Measurements from ENCODE around the gene CYP27A1. TPM values are rescaled to one million over a fixed set of nuclear protein-coding genes. Genes with fewer than 3 reads are reported as not detected.

Gene CYP27A1
- polyA plus RNA-seq, 4 donors = 46.7 to 125 (median 98.6) TPM

DNA sequence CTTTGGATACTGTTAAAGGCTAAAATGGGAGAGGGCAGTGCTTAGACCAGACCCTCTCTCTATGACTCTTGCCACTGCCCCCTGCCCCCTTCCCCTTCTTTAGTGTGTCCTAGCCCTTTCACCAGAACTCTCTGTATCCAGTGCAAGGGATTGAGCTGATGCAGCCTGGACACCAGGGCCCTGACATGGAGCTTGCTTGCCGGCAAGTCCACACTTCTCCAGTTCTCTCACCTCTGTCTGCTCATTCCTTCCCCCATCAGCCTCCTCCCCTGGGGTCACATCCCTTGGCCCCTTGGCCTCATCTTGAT is 76.1 kb downstream of the CYP27A1 start:
- no peak for DNase-seq
- Histone ChIP-seq H3K4me1 (ENCODE audit: control insufficient read depth in 3 of 3, insufficient read depth in 2 of 3, low read depth in 1 of 3, low read length in 2 of 3) (peaks cover 0 to 9% (median 3%) of the 10 kb centered on the region in 3 donors), H3K27me3 (ENCODE audit: control insufficient read depth in 3 of 3, insufficient read depth in 3 of 3, low read length in 3 of 3) (peaks cover 5 to 92% (median 48%) of the 10 kb centered on the region in 3 donors), H3K27ac (ENCODE audit: low read depth in 1 of 3, low read length in 2 of 3) (no peak overlapping the region), H3K4me3 (ENCODE audit: low read depth in 1 of 3, low read length in 3 of 3) (no peak overlapping the region), H3K9me3 (ENCODE audit: control insufficient read depth in 2 of 2, insufficient read depth in 1 of 2, low read depth in 1 of 2, low read length in 1 of 2) (no peaks in the 10 kb centered on the region), H3K36me3 (ENCODE audit: control insufficient read depth in 3 of 3, insufficient read depth in 2 of 3, low read depth in 1 of 3, low read length in 3 of 3) (no peaks in the 10 kb centered on the region)
- 0 to 11% (median 0%) methylated on average over 1 of the region's 1 CpG for WGBS, 3 donors
- FAIRE-seq = no peak

DNA sequence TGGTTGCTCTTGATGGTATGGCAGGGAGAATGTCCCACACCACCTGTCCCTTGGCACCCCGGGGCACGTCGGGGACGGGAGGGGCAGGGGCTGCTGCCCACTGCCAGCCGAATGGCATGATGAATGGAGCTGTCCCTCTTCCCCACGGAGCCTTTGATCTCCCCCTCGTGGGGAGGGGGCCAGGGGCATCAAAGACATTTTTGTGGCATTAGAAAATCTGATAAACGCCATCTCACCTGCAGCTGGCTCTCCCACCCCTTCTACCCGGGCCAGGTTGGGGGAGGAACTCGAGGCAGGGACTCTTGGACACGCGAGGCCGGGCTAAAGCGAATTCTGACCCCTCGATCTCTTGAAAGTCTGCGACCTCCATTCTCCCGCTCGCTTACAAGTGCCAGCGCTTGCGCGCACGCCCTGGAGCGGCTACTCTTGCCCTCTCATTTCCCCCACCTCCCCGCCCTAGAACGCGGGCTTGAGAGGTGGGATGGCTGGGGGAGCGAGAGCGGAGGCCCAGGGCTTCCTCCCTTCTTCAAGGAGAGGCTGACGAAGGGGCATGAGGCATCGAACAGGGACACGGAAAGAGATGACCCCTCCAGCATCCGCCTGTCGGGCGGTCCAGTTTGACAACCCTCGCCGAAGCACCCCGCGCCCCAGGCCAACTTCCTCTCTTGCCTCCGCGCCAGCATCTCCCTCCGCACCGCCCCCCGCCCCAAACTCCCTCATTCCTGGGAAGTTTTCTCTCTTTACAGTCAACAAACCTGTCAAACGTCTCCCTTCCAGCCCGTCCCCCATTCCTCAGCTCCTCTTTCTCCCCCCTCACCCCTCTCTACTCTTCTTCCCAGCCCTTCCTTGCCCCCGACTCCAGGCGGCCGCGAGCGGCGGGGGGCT is 77.0 kb downstream of the CYP27A1 start:
- FAIRE-seq = no peak
- WGBS, 3 donors = 3 to 7% (median 4%) methylated on average over 38 to 51 of the region's 51 CpGs
- Histone ChIP-seq H3K27me3 (ENCODE audit: control insufficient read depth in 3 of 3, insufficient read depth in 3 of 3, low read length in 3 of 3) (peaks cover 5 to 89% (median 45%) of the 10 kb centered on the region in 3 donors), H3K4me1 (ENCODE audit: control insufficient read depth in 3 of 3, insufficient read depth in 2 of 3, low read depth in 1 of 3, low read length in 2 of 3) (peaks cover 0 to 8% (median 3%) of the 10 kb centered on the region in 3 donors), H3K36me3 (ENCODE audit: control insufficient read depth in 3 of 3, insufficient read depth in 2 of 3, low read depth in 1 of 3, low read length in 3 of 3) (no peaks in the 10 kb centered on the region), H3K4me3 (ENCODE audit: low read depth in 1 of 3, low read length in 3 of 3) (peak overlapping the region in 1 of 3 donors; percentile 43), H3K27ac (ENCODE audit: low read depth in 1 of 3, low read length in 2 of 3) (no peak overlapping the region), H3K9me3 (ENCODE audit: control insufficient read depth in 2 of 2, insufficient read depth in 1 of 2, low read depth in 1 of 2, low read length in 1 of 2) (no peaks in the 10 kb centered on the region)
- no peak for DNase-seq

DNA sequence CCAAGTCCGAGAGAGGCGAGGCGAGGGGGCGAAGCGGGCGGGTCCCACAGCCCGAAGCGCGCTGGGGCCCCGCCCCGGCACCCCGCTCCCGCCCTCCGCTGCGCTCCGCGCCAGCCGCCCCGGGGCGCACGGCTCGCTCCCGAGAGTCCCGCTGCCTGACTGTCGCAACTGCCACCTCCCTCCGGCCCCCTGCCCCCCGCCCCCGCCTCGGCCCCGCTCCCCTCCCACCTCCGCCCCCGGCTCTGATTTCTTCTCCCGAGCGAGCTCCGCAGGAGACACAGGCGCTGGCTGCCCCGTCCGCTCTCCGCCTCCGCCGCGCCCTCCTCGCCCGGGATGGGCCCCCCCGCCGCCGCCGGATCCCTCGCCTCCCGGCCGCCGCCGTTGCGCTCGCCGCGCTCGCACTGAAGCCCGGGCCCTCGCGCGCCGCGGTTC is 77.6 kb downstream of the CYP27A1 start, which contains the start of gene WNT6:
Gene WNT6 (plus strand): TSS at position 250 of the 432 bp plus-strand sequence. CDS start 233 bp downstream, outside the sequence.
- Histone ChIP-seq H3K27ac (ENCODE audit: low read depth in 1 of 3, low read length in 2 of 3) (no peak within 1 kb of the TSS), H3K4me1 (ENCODE audit: control insufficient read depth in 3 of 3, insufficient read depth in 2 of 3, low read depth in 1 of 3, low read length in 2 of 3) (peaks cover 0 to 8% (median 3%) of the 10 kb centered on the region in 3 donors), H3K4me3 (ENCODE audit: low read depth in 1 of 3, low read length in 3 of 3) (peak within 1 kb of the TSS in 1 of 3 donors; percentile 43), H3K27me3 (ENCODE audit: control insufficient read depth in 3 of 3, insufficient read depth in 3 of 3, low read length in 3 of 3) (peaks cover 5 to 83% (median 43%) of the 10 kb centered on the region in 3 donors), H3K9me3 (ENCODE audit: control insufficient read depth in 2 of 2, insufficient read depth in 1 of 2, low read depth in 1 of 2, low read length in 1 of 2) (no peaks in the 10 kb centered on the region), H3K36me3 (ENCODE audit: control insufficient read depth in 3 of 3, insufficient read depth in 2 of 3, low read depth in 1 of 3, low read length in 3 of 3) (no peaks in the 10 kb centered on the region)
- no peak for FAIRE-seq
- WGBS, 3 donors = 0 to 1% (median 1%) methylated on average over 20 to 64 of the region's 64 CpGs
- no peak for DNase-seq

DNA sequence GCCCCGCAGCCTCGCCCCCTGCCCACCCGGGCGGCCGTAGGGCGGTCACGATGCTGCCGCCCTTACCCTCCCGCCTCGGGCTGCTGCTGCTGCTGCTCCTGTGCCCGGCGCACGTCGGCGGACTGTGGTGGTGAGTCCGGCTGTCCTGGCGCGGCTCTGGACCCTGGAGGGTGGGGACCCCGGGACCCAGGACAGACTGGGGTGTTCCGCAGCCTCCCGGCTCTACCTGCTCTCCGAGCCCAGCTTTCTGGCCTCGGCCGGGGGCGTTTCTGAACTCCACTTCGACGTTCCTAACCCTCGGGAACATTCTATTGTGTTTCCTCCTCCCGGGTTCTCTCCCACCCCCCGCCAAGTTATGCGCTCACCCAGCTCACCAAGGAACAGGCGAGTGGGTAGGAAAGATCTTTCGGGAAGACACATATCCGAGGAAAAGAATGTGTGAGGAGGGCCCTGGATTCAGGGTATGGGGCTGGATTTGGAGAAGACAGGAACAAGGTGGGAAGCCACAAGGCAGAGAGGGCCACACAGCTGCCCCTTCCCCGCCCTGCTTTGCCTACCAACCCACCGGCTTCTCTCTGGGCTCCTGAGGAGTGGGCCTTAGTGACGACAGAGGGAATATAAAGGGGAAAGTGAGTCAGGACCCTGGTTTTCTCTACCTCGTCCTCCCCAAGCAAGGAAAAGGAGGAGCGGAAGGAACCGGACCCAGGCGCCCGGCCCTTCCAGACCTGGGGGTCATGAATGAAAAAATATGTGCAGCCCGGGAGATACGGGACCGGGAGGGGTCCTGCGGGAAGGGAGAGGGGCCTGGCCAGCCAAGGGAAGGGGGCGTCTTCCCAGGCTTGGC is 78.3 kb downstream of the CYP27A1 start:
- H3K9me3 ChIP-seq (ENCODE audit: control insufficient read depth in 2 of 2, insufficient read depth in 1 of 2, low read depth in 1 of 2, low read length in 1 of 2) = no peaks in the 10 kb centered on the region

DNA sequence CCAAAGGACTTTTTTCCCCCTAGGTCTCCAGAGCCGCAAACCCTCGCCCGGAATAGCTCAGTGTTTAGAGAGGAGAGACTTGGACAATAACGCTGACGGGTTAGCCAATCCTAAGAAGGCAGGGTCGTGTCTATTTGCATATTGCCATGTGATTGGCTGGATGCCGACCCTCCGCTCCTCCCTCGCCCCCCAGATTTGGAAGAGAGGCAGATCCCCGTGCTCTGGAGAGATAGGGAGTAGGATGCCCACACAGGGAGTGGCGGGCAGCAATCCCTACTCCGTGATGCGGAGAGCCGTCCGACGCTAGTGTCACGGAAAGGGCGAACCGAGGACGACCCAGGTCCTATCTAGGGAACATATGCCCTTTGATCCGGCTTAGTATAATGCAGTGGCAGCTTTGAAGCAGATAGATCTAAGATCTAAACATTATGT is 79.0 kb downstream of the CYP27A1 start:
- Histone ChIP-seq H3K27ac (ENCODE audit: low read depth in 1 of 3, low read length in 2 of 3) (no peak overlapping the region), H3K4me1 (ENCODE audit: control insufficient read depth in 3 of 3, insufficient read depth in 2 of 3, low read depth in 1 of 3, low read length in 2 of 3) (peaks cover 0 to 8% (median 3%) of the 10 kb centered on the region in 3 donors), H3K36me3 (ENCODE audit: control insufficient read depth in 3 of 3, insufficient read depth in 2 of 3, low read depth in 1 of 3, low read length in 3 of 3) (no peaks in the 10 kb centered on the region), H3K27me3 (ENCODE audit: control insufficient read depth in 3 of 3, insufficient read depth in 3 of 3, low read length in 3 of 3) (peaks cover 5 to 80% (median 45%) of the 10 kb centered on the region in 3 donors), H3K4me3 (ENCODE audit: low read depth in 1 of 3, low read length in 3 of 3) (peak overlapping the region in 1 of 3 donors; percentile 6), H3K9me3 (ENCODE audit: control insufficient read depth in 2 of 2, insufficient read depth in 1 of 2, low read depth in 1 of 2, low read length in 1 of 2) (no peaks in the 10 kb centered on the region)
- DNase-seq (peak; percentile 24 to 52), FAIRE-seq (no peak)
- 1 to 2% (median 2%) methylated on average over 21 of the region's 21 CpGs for WGBS, 3 donors

More for the DNA sequence above, 78.3 kb downstream of the CYP27A1 start:
- 3 to 5% (median 4%) methylated on average over 31 to 47 of the region's 47 CpGs for WGBS, 3 donors
- DNase-seq (no peak), FAIRE-seq (no peak)
- H3K4me1 ChIP-seq (ENCODE audit: control insufficient read depth in 3 of 3, insufficient read depth in 2 of 3, low read depth in 1 of 3, low read length in 2 of 3) = peaks cover 0 to 8% (median 3%) of the 10 kb centered on the region in 3 donors
- H3K27ac ChIP-seq (ENCODE audit: low read depth in 1 of 3, low read length in 2 of 3) = no peak overlapping the region
- peaks cover 5 to 83% (median 46%) of the 10 kb centered on the region in 3 donors for H3K27me3 ChIP-seq (ENCODE audit: control insufficient read depth in 3 of 3, insufficient read depth in 3 of 3, low read length in 3 of 3)
- no peaks in the 10 kb centered on the region for H3K36me3 ChIP-seq (ENCODE audit: control insufficient read depth in 3 of 3, insufficient read depth in 2 of 3, low read depth in 1 of 3, low read length in 3 of 3)
- peak overlapping the region in 1 of 3 donors; percentile 43 for H3K4me3 ChIP-seq (ENCODE audit: low read depth in 1 of 3, low read length in 3 of 3)

DNA sequence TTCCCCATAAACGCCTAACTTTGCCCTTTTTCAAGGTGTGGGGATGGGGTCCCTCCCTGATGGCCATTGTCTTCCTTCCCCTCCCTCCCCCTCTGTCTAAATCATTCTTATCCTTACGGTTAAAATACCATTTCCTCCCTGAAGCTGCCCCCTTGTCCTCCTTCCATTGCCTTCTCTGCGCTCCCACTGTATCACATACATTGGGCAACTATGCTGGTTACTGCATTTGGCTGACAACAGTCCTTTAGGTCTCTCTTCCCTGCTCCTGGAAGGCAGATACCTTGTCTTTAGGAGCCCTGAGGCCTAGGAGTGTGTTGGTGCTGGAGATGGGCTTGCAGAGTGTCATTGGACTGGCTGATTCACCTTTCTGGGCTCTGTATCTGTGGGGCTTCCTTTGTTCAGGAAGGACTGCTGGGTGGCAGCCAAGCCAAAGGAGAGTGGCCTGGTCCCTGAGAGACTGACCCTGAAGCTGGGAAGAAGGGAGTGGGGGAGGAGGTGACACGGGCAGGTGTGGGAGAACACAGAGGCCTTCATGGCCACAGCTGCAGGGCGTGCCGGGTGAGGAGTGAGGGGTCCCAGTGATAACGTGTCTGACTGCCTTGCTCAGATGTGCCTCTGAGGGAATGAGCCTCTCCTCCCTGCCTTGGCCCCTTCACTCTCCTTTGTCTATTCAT is 79.8 kb downstream of the CYP27A1 start:
- DNase-seq = no peak
- H3K27me3 ChIP-seq (ENCODE audit: control insufficient read depth in 3 of 3, insufficient read depth in 3 of 3, low read length in 3 of 3) = peaks cover 5 to 79% (median 47%) of the 10 kb centered on the region in 3 donors
- no peak for FAIRE-seq

DNA sequence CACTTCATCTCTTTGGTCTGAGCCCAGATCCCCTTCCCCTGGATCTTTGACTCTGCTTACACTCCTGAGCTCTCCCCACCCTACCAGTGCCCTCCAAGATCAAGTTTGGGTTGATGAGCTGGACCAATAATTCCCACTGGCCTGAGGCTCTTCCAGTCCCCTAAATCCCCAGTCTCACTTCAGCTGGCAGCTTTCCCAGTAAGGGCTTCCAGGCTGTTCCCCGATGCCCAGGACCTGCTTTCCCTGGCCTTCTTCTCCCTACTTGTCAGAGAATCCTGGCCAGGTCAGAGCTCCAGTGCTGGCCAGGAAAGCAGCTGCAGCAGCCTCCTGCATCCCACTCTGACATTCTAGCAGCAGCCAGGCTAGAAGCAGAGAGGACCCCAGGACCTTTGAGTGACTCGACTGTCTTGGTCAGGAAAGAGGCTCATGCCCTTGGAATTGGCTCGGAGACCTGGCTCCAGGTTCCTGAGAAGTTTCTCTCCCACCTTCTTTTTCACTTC is 81.1 kb downstream of the CYP27A1 start:
- Histone ChIP-seq H3K27ac (ENCODE audit: low read depth in 1 of 3, low read length in 2 of 3) (no peak overlapping the region), H3K36me3 (ENCODE audit: control insufficient read depth in 3 of 3, insufficient read depth in 2 of 3, low read depth in 1 of 3, low read length in 3 of 3) (no peaks in the 10 kb centered on the region), H3K27me3 (ENCODE audit: control insufficient read depth in 3 of 3, insufficient read depth in 3 of 3, low read length in 3 of 3) (peaks cover 3 to 79% (median 45%) of the 10 kb centered on the region in 3 donors), H3K4me1 (ENCODE audit: control insufficient read depth in 3 of 3, insufficient read depth in 2 of 3, low read depth in 1 of 3, low read length in 2 of 3) (peaks cover 0 to 8% (median 3%) of the 10 kb centered on the region in 3 donors), H3K9me3 (ENCODE audit: control insufficient read depth in 2 of 2, insufficient read depth in 1 of 2, low read depth in 1 of 2, low read length in 1 of 2) (no peaks in the 10 kb centered on the region), H3K4me3 (ENCODE audit: low read depth in 1 of 3, low read length in 3 of 3) (no peak overlapping the region)
- no peak for FAIRE-seq
- no peak for DNase-seq
- 71 to 80% (median 77%) methylated on average over 3 of the region's 3 CpGs for WGBS, 3 donors

More for the DNA sequence above, 79.8 kb downstream of the CYP27A1 start:
- Histone ChIP-seq H3K36me3 (ENCODE audit: control insufficient read depth in 3 of 3, insufficient read depth in 2 of 3, low read depth in 1 of 3, low read length in 3 of 3) (no peaks in the 10 kb centered on the region), H3K27ac (ENCODE audit: low read depth in 1 of 3, low read length in 2 of 3) (no peak overlapping the region), H3K4me3 (ENCODE audit: low read depth in 1 of 3, low read length in 3 of 3) (no peak overlapping the region), H3K4me1 (ENCODE audit: control insufficient read depth in 3 of 3, insufficient read depth in 2 of 3, low read depth in 1 of 3, low read length in 2 of 3) (peaks cover 0 to 8% (median 3%) of the 10 kb centered on the region in 3 donors), H3K9me3 (ENCODE audit: control insufficient read depth in 2 of 2, insufficient read depth in 1 of 2, low read depth in 1 of 2, low read length in 1 of 2) (no peaks in the 10 kb centered on the region)
- 45 to 53% (median 50%) methylated on average over 7 of the region's 7 CpGs for WGBS, 3 donors
